ENCODE data around the gene PANK2.

The PANK2 gene

DNA sequence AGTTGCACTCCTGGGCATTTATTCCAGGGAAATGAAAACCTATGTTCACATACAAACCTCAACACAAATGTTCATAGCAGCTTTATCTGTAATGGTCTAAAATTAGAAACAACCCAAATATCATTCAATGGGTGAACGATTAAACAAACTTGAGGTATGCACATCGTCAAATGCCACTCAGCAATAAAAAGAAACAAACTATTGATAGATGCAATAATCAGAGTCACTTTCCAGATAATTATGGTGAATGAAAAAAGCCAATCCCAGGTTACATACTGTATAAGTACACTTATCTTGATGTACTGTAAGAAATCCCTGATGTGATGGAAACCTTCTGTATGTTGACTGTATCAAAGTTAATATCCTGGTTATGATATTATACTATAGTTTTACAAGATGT, 87.3 kb downstream of the PANK2 start:
- H3K9ac ChIP-seq (ENCODE audit: low read depth, low read length, poor library complexity): no peak overlapping the region
- no peaks in the 10 kb centered on the region for H3K9me3 ChIP-seq (replicated peaks in 1 of 2; ENCODE audit: control insufficient read depth in 2 of 2, insufficient read depth in 1 of 2, low read depth in 1 of 2, low read length in 2 of 2)
- peaks cover 0 to 4% of the 10 kb centered on the region in 2 donors for H3K4me1 ChIP-seq (ENCODE audit: control insufficient read depth in 2 of 2, insufficient read depth in 1 of 2, low read depth in 1 of 2, low read length in 2 of 2)
- no peak overlapping the region for H3K14ac ChIP-seq (ENCODE audit: low read length)
- no peak overlapping the region for H2BK120ac ChIP-seq (ENCODE audit: low read depth, low read length)
- no peak overlapping the region for H3K18ac ChIP-seq (ENCODE audit: low read length)
- H3K36me3 ChIP-seq (replicated peaks in 1 of 2; ENCODE audit: control insufficient read depth in 2 of 2, insufficient read depth in 2 of 2, low read length in 2 of 2): no peaks in the 10 kb centered on the region
- no peak overlapping the region for H3K4me3 ChIP-seq (ENCODE audit: low read length in 2 of 2)
- no peak overlapping the region for H2BK15ac ChIP-seq (ENCODE audit: low read length)
- no peaks in the 10 kb centered on the region for H3K79me1 ChIP-seq (ENCODE audit: low read depth, low read length)
- H2AFZ ChIP-seq (ENCODE audit: low read length): no peak overlapping the region
- no peak overlapping the region for H3K27ac ChIP-seq (replicated peaks; ENCODE audit: low read length)
- H2AK5ac ChIP-seq (ENCODE audit: low read depth, low read length): no peak overlapping the region
- WGBS, 2 donors (ENCODE audit: extremely low coverage in 2 of 2, insufficient read length in 2 of 2, insufficient replicate concordance in 1 of 2): no CpG with 5 or more reads among the region's 2 CpGs
- H2BK12ac ChIP-seq (ENCODE audit: low read length): no peak overlapping the region
- H4K8ac ChIP-seq (ENCODE audit: low read depth, low read length): no peak overlapping the region
- no peak overlapping the region for H3K4me2 ChIP-seq (ENCODE audit: insufficient read depth, low read length, poor library complexity, severe bottlenecking)
- H3K23ac ChIP-seq (ENCODE audit: low read depth, low read length, poor library complexity): no peak overlapping the region
- H2BK5ac ChIP-seq (ENCODE audit: low read length): no peak overlapping the region
- H3K27me3 ChIP-seq (ENCODE audit: control insufficient read depth in 3 of 3, insufficient read depth in 3 of 3, low read depth in 1 of 3, low read length in 3 of 3): no peaks in the 10 kb centered on the region
- no peak overlapping the region for H3K4ac ChIP-seq (ENCODE audit: low read length)
- no peak overlapping the region for H4K91ac ChIP-seq (ENCODE audit: low read depth, low read length, poor library complexity)
- DNase-seq (ENCODE audit: low spot score): no peak

Small RNA genes lying within 50 kb of the gene (small RNA-seq; reads per million reads assigned to genes)
- 340 reads per million, percentile 98 among the genes with 10 or more reads in this experiment for gene MIR103A2 (ENCODE audit: insufficient read depth)
